ENCODE data around the gene PDCD6IP.

GRCh38 chr3:33874815-33875214 lies 76.4 kb downstream of the PDCD6IP start:
- TF ChIP-seq EZH2phosphoT487 (IDR thresholded peaks at IDR 0.05; ENCODE audit: borderline replicate concordance, low read length) (no peak), CTCF (conservative IDR thresholded peaks at IDR 0.05; ENCODE audit: low read depth, low read length) (no peak)
